ENCODE measurements around the gene BCL2L14.

DNA sequence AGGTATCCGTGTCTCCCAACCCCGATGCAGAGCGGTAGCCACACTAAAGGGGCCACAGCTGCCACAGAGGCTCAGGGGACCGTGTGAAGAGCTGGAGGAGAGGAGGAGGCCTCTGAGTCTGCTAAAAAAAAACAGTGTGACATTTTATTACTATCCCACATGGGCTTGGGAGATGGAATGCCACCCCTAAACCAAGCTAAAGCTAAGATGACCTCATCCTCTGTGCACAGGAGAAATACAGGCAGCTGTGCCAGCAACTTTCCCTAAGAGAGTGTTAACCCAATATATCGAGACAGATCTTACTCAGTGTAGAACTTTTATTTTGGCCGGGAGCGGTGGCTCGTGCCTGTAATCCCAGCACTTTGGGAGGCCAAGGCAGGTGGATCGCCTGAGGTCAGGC is 18.0 kb downstream of the BCL2L14 start:
- TF ChIP-seq ZNF274 (IDR thresholded peaks at IDR 0.05; ENCODE audit: low read depth, low read length) = no peak
- TF ChIP-seq, protein P1, sequence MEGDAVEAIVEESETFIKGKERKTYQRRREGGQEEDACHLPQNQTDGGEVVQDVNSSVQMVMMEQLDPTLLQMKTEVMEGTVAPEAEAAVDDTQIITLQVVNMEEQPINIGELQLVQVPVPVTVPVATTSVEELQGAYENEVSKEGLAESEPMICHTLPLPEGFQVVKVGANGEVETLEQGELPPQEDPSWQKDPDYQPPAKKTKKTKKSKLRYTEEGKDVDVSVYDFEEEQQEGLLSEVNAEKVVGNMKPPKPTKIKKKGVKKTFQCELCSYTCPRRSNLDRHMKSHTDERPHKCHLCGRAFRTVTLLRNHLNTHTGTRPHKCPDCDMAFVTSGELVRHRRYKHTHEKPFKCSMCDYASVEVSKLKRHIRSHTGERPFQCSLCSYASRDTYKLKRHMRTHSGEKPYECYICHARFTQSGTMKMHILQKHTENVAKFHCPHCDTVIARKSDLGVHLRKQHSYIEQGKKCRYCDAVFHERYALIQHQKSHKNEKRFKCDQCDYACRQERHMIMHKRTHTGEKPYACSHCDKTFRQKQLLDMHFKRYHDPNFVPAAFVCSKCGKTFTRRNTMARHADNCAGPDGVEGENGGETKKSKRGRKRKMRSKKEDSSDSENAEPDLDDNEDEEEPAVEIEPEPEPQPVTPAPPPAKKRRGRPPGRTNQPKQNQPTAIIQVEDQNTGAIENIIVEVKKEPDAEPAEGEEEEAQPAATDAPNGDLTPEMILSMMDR (IDR thresholded peaks at IDR 0.05 in 2 of 3, conservative IDR thresholded peaks at IDR 0.05 in 1 of 3; ENCODE audit: borderline replicate concordance in 1 of 3, insufficient read depth in 1 of 3, low read depth in 2 of 3, low read length in 2 of 3) = no peak
- no peak for TF ChIP-seq RAD21 (IDR thresholded peaks at IDR 0.05; ENCODE audit: low read depth)
- no peak for TF ChIP-seq POLR2A (IDR thresholded peaks at IDR 0.05; ENCODE audit: borderline replicate concordance, extremely low read depth, insufficient read depth, insufficient read length)
- no peak for TF ChIP-seq JUND (IDR thresholded peaks at IDR 0.05)
- TF ChIP-seq, protein P2, sequence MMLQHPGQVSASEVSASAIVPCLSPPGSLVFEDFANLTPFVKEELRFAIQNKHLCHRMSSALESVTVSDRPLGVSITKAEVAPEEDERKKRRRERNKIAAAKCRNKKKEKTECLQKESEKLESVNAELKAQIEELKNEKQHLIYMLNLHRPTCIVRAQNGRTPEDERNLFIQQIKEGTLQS (IDR thresholded peaks at IDR 0.05) = no peak

Measured in HCT116 (cell line).